LNCaP clone FGC (cell line): ENCODE measurements around the gene CRADD.
"Not testable (repeated sequence)": the region's sequence is repeated elsewhere in the genome, so short reads cannot be mapped to it uniquely, and the experiment has no call there.

Source experiments
- DNase-seq: peaks from one replicate; pipeline ENCODE4 v3.0.0-alpha.2; 2011; ENCODE audit warnings: low read depth
- H3K4me3 ChIP-seq: 2 replicates; pipeline ENCODE4 v1.5.1; 2011; ENCODE audit warnings: mild to moderate bottlenecking, low read depth, low read length, control low read depth
- CTCF ChIP-seq: IDR thresholded peaks from 2 replicates; pipeline ENCODE4 v1.5.1; 2012; ENCODE audit warnings: mild to moderate bottlenecking; ENCODE audit not compliant: control insufficient read depth, insufficient read depth; ENCODE audit errors: extremely low read depth

Gene CRADD

DNA sequence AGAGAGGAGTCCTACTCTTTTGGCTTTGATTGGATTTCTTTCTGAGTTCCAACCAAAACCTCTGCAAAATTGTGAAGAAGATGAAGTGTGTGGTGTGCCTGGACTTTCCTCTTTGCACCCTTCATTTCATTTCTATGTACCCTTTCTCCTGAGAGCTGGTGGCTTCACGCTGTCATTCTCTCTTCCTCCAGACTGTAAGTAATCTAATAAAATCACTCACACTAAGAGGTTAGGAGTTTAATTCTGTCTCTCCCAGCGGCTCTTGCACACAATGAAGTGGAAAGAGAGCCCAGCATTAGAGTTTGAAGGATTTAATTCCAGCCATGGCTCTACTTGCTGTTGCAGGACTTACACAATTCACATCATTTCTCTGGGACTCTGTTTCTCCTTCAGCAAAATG, 37.8 kb upstream of the CRADD start:
- H3K4me3 ChIP-seq = no peak overlapping the region
- no peak for TF ChIP-seq CTCF
- DNase-seq = no peak

DNA sequence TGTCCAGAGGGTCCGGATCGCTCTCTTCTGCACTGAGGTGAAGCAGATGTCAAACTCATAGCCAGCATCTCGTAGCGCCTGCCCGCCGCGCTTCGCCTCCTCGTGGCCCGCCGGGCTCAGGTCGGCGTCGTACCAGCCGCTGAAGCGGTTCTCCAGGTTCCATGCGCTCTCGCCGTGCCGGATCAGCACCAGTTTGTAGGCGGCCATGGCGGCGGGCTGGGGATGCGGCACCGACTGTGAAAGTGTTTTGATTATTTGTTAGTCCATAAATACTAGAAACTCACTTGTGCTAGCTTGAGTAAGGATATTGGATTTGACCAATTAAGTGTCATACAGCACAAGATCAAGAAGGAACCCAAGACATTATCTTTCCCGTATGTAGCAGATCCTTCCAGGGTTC, 35.8 kb upstream of the CRADD start:
- DNase-seq = not testable (repeated sequence)

GRCh38 chr12:93642751-93643150, 34.4 kb upstream of the CRADD start:
- no peak for TF ChIP-seq CTCF
- no peak for DNase-seq

More for the DNA sequence above, 35.8 kb upstream of the CRADD start:
- not testable (repeated sequence) for H3K4me3 ChIP-seq

DNA sequence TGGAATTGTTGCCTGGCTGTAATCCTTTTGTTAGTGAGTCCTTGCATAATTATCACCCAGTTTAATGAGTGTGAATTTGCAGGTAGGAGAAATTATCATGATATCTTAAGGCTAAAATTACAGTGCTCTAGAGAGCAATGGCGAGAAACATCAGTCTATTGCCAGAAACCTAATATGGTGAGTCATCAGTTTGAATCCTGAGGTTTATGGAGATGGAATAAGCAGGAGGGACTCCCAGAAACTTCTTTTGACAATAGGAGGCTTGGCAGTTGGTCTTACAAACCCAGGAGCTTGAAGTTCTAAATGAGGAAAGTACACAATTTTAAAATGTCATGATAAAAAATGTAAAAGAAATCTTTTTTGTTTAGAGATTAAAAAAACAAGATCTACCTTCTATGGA, 31.5 kb upstream of the CRADD start:
- no peak for DNase-seq
- no peak overlapping the region for H3K4me3 ChIP-seq
- no peak for TF ChIP-seq CTCF

More at GRCh38 chr12:93642751-93643150, 34.4 kb upstream of the CRADD start:
- H3K4me3 ChIP-seq = no peak overlapping the region

DNA sequence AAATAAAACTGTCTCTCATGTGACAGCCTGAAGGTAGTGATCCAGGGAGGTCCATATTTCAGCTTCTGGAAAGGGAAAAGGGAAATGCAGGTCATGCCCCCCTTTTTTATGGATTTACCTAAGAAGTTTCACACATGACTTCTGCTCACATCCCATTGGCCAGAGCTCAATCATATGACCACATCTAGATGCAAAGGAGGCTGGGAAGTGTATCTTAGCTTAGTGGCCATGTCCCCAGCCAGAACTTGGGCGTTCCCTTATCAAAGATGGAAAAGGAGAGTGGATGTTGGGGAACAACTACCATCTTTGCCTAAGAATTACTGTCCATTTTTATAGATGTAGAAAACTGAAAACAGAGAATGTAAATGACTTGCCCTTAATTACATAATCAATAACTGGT, 26.5 kb upstream of the CRADD start:
- DNase-seq = no peak
- no peak for TF ChIP-seq CTCF
- H3K4me3 ChIP-seq = no peak overlapping the region

GRCh38 chr12:93653079-93653478, 24.1 kb upstream of the CRADD start:
- no peak overlapping the region for H3K4me3 ChIP-seq
- no peak for TF ChIP-seq CTCF
- no peak for DNase-seq

DNA sequence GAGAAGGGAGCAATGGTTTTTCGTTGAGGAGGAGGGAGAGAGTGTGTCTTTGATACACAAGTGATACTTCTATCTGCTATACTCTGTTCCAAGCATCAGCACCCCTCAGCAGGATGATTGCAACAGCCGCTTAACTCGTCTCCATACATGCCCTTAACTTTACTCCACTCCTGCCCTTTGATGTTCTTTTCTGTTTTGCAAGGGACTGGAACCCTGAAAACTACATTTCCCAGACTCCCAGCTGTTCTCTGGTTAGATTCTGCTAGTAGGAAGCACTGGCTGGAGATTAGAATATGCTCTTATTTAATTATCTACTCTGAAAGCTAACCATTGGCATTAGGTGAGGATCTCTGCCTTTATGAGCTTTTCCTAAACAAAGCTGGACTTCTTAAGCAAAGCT, 23.5 kb upstream of the CRADD start:
- H3K4me3 ChIP-seq = no peak overlapping the region
- no peak for DNase-seq
- no peak for TF ChIP-seq CTCF
